Dedifferentiated amniotic fluid mesenchymal stem cell (primary cell): ENCODE measurements around the gene RPSA.
"Not testable (repeated sequence)": the region's sequence is repeated elsewhere in the genome, so short reads cannot be mapped to it uniquely, and the experiment has no call there.

ENCODE experiments used
- DNase-seq: peaks from one replicate; pipeline ENCODE4 v3.0.0-alpha.2; 2016; ENCODE audit errors: extremely low spot score

RPSA gene

GRCh38 chr3:39406368-39407258 lies at the start of gene RPSA:
RPSA (plus strand) TSS chr3:39406720; CDS start chr3:39407654, 934 bp downstream.
- DNase-seq, result peak; percentile 96

GRCh38 chr3:39358333-39358732 lies 48.2 kb upstream of the RPSA start:
- no peak for DNase-seq

GRCh38 chr3:39361252-39361927 lies 45.1 kb upstream of the RPSA start:
- no peak for DNase-seq

- DNase-seq, result no peak
Measured at GRCh38 chr3:39362192-39362591, 44.3 kb upstream of the RPSA start.

GRCh38 chr3:39362812-39363211 lies 43.7 kb upstream of the RPSA start:
- no peak for DNase-seq

- DNase-seq, result not testable (repeated sequence)
Measured at GRCh38 chr3:39370450-39370849, 36.1 kb upstream of the RPSA start.

- no peak for DNase-seq
Measured at GRCh38 chr3:39372833-39373232, 33.7 kb upstream of the RPSA start.

GRCh38 chr3:39376959-39377634 lies 29.4 kb upstream of the RPSA start:
- DNase-seq, result no peak

GRCh38 chr3:39378088-39378487 lies 28.4 kb upstream of the RPSA start:
- DNase-seq, result no peak

- no peak for DNase-seq
Measured at GRCh38 chr3:39378957-39379777, 27.4 kb upstream of the RPSA start.

GRCh38 chr3:39379778-39380155 lies 26.8 kb upstream of the RPSA start:
- no peak for DNase-seq

GRCh38 chr3:39381432-39381831 lies 25.1 kb upstream of the RPSA start:
- DNase-seq, result no peak

- peak; percentile 78 for DNase-seq
Measured at GRCh38 chr3:39383045-39383880, 23.3 kb upstream of the RPSA start, which contains the start of gene SLC25A38. SLC25A38 (plus strand) TSS chr3:39383370; CDS start chr3:39383725, 355 bp downstream.

GRCh38 chr3:39383881-39384664 lies 22.4 kb upstream of the RPSA start:
- peak; percentile 92 for DNase-seq

GRCh38 chr3:39384665-39385000 lies 21.9 kb upstream of the RPSA start:
- DNase-seq, result no peak

- DNase-seq, result no peak
Measured at GRCh38 chr3:39385456-39386090, 20.9 kb upstream of the RPSA start.

GRCh38 chr3:39386318-39386717 lies 20.2 kb upstream of the RPSA start:
- no peak for DNase-seq

- no peak for DNase-seq
Measured at GRCh38 chr3:39387411-39387975, 19.0 kb upstream of the RPSA start.

GRCh38 chr3:39388153-39388552 lies 18.4 kb upstream of the RPSA start:
- DNase-seq, result no peak
